Thoracic aorta (tissue), 2 donors: ENCODE data around the gene PLAAT5. TPM values are rescaled to one million over a fixed set of nuclear protein-coding genes. Genes with fewer than 3 reads are reported as not detected.
"Not testable (repeated sequence)": the region's sequence is repeated elsewhere in the genome, so short reads cannot be mapped to it uniquely, and the experiment has no call there.

Source experiments
- ATAC-seq: fragments of 150-250 bp; one replicate; pipeline ENCODE4 v1.8.0; 2017; ENCODE audit warnings: low read depth; ENCODE audit not compliant: insufficient number of reproducible peaks, low FRiP score
- DNase-seq: peaks from one replicate; pipeline ENCODE4 v3.0.0-alpha.2; 2020; ENCODE audit warnings: low spot score
- H3K27ac ChIP-seq, 2 donors: fragments of 200-600 bp; sonication (generic); 1 replicate in 1 of 2; 2 replicates in 1 of 2; pipeline ENCODE4 v1.5.1; 2016; ENCODE audit warnings: mild to moderate bottlenecking in 2 of 2, moderate library complexity in 2 of 2
- H3K27me3 ChIP-seq: fragments of 200-600 bp; sonication (generic); replicated peaks from 2 replicates; pipeline ENCODE4 v1.6.0; 2016; ENCODE audit warnings: mild to moderate bottlenecking; ENCODE audit not compliant: insufficient read depth
- H3K36me3 ChIP-seq: fragments of 200-600 bp; sonication (generic); one replicate; pipeline ENCODE4 v1.5.1; 2016
- H3K4me1 ChIP-seq, 2 donors: fragments of 200-600 bp; sonication (generic); 1 replicate in 1 of 2; 2 replicates in 1 of 2; pipeline versions ENCODE4 v1.5.1 to v1.6.0; 2016; ENCODE audit warnings: low read depth in 2 of 2, mild to moderate bottlenecking in 1 of 2; ENCODE audit not compliant: control insufficient read depth in 1 of 2
- H3K4me3 ChIP-seq: fragments of 200-600 bp; sonication (generic); 2 replicates; pipeline ENCODE4 v1.5.1; 2016; ENCODE audit warnings: mild to moderate bottlenecking
- H3K9me3 ChIP-seq: fragments of 200-600 bp; sonication (generic); 2 replicates; pipeline ENCODE4 v1.5.1; 2016
- total RNA-seq, 2 donors: library from RNA; depleted of rRNA; stranded (reverse); fragments of >200 nt; gene quantifications; one replicate each; pipeline versions ENCODE4 v1.1.0 to v1.2.3, GENCODE V29; 2016
- TF ChIP-seq, protein P1 (sequence below): fragments of 200-600 bp; sonication (generic); IDR thresholded peaks from one replicate; pipeline ENCODE4 v1.5.1; 2019; ENCODE audit warnings: antibody characterized with exemption

PLAAT5 gene
- total RNA-seq, 2 donors from 2014 or later: 0.49 to 1.8 TPM

- TF ChIP-seq, protein P1, sequence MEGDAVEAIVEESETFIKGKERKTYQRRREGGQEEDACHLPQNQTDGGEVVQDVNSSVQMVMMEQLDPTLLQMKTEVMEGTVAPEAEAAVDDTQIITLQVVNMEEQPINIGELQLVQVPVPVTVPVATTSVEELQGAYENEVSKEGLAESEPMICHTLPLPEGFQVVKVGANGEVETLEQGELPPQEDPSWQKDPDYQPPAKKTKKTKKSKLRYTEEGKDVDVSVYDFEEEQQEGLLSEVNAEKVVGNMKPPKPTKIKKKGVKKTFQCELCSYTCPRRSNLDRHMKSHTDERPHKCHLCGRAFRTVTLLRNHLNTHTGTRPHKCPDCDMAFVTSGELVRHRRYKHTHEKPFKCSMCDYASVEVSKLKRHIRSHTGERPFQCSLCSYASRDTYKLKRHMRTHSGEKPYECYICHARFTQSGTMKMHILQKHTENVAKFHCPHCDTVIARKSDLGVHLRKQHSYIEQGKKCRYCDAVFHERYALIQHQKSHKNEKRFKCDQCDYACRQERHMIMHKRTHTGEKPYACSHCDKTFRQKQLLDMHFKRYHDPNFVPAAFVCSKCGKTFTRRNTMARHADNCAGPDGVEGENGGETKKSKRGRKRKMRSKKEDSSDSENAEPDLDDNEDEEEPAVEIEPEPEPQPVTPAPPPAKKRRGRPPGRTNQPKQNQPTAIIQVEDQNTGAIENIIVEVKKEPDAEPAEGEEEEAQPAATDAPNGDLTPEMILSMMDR: no peak
- DNase-seq: no peak
- Histone ChIP-seq H3K4me3 (no peak overlapping the region), H3K27me3 (no peaks in the 10 kb centered on the region), H3K9me3 (no peaks in the 10 kb centered on the region), H3K36me3 (no peaks in the 10 kb centered on the region), H3K27ac (no peak overlapping the region), H3K4me1 (no peaks in the 10 kb centered on the region)
- no peak for ATAC-seq
Observed at GRCh38 chr11:63445118-63445517, 45.8 kb downstream of the PLAAT5 start.

- Histone ChIP-seq H3K4me1 (no peaks in the 10 kb centered on the region), H3K4me3 (no peak overlapping the region), H3K27me3 (no peaks in the 10 kb centered on the region), H3K36me3 (no peaks in the 10 kb centered on the region), H3K27ac (no peak overlapping the region), H3K9me3 (no peaks in the 10 kb centered on the region)
- DNase-seq (no peak), ATAC-seq (no peak)
- TF ChIP-seq, protein P1: no peak
Observed at GRCh38 chr11:63444160-63444559, 46.8 kb downstream of the PLAAT5 start.

- no peaks in the 10 kb centered on the region for H3K36me3 ChIP-seq
- TF ChIP-seq, protein P1: no peak
- no peaks in the 10 kb centered on the region for H3K9me3 ChIP-seq
- no peaks in the 10 kb centered on the region for H3K27me3 ChIP-seq
- DNase-seq (no peak), ATAC-seq (no peak)
- H3K4me1 ChIP-seq: no peaks in the 10 kb centered on the region
- H3K4me3 ChIP-seq: no peak overlapping the region
- no peak overlapping the region for H3K27ac ChIP-seq
Observed at GRCh38 chr11:63443714-63444113, 47.3 kb downstream of the PLAAT5 start.

GRCh38 chr11:63435831-63436230 lies 55.1 kb downstream of the PLAAT5 start:
- not testable (repeated sequence) for H3K27ac ChIP-seq, DNase-seq, H3K4me3 ChIP-seq, ATAC-seq, H3K9me3 ChIP-seq, H3K27me3 ChIP-seq, H3K4me1 ChIP-seq, H3K36me3 ChIP-seq

DNA sequence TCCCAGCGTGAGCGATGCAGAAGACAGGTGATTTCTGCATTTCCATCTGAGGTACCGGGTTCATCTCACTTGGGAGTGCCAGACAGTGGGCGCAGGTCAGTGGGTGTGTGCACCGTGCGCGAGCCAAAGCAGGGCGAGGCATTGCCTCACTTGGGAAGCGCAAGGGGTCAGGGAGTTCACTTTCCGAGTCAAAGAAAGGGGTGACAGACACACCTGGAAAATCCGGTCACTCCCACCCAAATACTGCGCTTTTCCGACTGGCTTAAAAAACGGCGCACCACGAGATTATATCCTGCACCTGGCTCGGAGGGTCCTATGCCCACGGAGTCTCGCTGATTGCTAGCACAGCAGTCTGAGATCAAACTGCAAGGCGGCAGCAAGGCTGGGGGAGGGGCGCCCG lies 55.6 kb downstream of the PLAAT5 start:
- not testable (repeated sequence) for H3K27ac ChIP-seq, H3K9me3 ChIP-seq, H3K36me3 ChIP-seq, DNase-seq, H3K4me1 ChIP-seq, ATAC-seq, H3K27me3 ChIP-seq, H3K4me3 ChIP-seq

DNA sequence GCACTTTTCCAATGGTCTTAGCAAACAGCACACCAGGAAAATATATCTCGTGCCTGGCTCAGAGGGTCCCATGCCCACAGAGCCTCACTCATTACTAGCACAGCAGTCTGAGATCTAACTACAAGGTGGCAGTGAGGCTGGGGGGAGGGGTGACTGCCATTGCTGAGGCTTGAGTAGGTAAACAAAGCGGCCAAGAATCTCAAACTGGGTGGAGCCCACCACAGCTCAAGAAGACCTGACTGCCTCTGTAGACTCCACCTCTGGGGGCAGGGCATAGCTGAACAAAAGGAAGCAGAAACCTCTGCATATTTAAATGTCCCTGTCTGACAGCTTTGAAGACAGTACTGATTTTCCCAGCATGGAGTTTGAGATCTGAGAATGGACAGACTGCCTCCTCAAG lies 60.2 kb downstream of the PLAAT5 start:
- H3K27ac ChIP-seq, H3K4me3 ChIP-seq, H3K27me3 ChIP-seq, H3K36me3 ChIP-seq, H3K9me3 ChIP-seq, DNase-seq, ATAC-seq, H3K4me1 ChIP-seq: not testable (repeated sequence)

- H3K36me3 ChIP-seq: no peaks in the 10 kb centered on the region
- H3K9me3 ChIP-seq: no peaks in the 10 kb centered on the region
- H3K27me3 ChIP-seq: no peaks in the 10 kb centered on the region
- H3K4me3 ChIP-seq: no peak overlapping the region
- H3K4me1 ChIP-seq: no peaks in the 10 kb centered on the region
- no peak overlapping the region for H3K27ac ChIP-seq
- ATAC-seq: no peak
- DNase-seq: no peak
- TF ChIP-seq, protein P1: no peak
Observed at GRCh38 chr11:63427971-63428508, 62.9 kb downstream of the PLAAT5 start.
